ENCODE data around the gene SCAPER. TPM values are rescaled to one million over a fixed set of nuclear protein-coding genes. Genes with fewer than 3 reads are reported as not detected.

The SCAPER gene
- total RNA-seq, 2 experiments from 2014 or later: 20.4 to 29.5 TPM

DNA sequence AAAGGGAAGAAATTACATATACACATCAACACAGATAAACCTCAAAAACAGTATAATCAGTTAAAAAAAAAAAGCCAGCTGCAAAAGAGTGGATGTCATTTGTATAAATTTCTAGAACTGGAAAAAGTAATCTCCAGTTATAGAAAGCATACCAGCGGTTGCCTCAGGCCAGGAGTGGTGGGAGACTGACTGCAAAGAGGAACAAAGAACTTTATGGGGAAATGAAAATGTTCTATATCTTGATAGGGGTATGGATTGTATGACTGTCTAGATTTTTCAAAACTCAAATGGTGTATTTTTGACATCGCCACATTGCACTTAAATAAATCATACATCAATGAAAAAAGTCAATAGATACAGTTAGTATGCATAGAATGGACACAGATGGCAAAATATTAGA, 241.6 kb downstream of the SCAPER start:
- Mint-ChIP-seq H3K27ac (no peak overlapping the region), H3K9me3 (ENCODE audit: low read depth) (peaks cover 3% of the 10 kb centered on the region), H3K4me1 (no peaks in the 10 kb centered on the region), H3K36me3 (peaks cover 28% of the 10 kb centered on the region), H3K27me3 (no peaks in the 10 kb centered on the region), H3K4me3 (no peak overlapping the region)
- CTCF ChIA-PET: interaction anchor here (0.6 to 0.9 kb wide), 2 partner anchors 267 to 970 kb away, joined by 3 read pairs; no protein-coding TSS in a partner anchor
- DNase-seq (no peak), ATAC-seq (no peak)

DNA sequence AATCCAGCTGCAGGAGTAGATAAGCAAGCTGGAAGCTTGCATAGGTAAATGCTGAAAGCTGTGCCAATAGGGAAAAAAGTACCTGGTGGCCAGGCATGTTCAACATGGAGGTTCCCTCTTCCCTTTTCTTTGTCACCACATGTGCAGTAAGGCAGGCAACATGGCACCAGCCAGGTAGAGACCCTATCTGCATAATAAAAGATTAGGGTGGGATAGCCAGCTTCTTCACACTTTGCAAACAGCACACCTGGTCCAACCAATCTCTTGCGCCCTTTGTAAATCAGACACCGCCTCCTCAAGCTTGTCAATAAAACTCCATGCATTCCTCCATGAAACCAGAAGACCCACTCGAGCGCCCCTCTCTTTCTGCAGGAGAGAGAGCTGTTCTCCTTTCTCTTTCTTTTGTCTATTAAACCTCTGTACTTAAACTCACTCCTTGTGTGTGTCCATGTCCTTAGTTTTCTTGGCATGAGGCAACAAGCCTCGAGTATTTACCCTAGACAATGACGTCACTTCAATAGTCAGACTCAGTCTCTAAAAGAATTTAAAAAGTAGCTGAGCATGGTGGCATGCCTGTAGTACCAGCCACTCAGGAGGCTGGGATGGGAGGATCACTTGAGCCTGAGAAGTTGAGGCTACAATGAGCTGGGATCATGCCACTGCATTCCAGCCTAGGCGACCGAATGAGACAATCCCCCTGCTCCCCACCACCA, 256.3 kb downstream of the SCAPER start:
- H3K9me3 Mint-ChIP-seq (ENCODE audit: low read depth): peaks cover 17% of the 10 kb centered on the region
- peaks cover 32% of the 10 kb centered on the region for H3K36me3 Mint-ChIP-seq
- no peaks in the 10 kb centered on the region for H3K27me3 Mint-ChIP-seq
- DNase-seq (no peak), ATAC-seq (no peak)
- CTCF ChIA-PET: no interaction called here
- H3K4me3 Mint-ChIP-seq: no peak overlapping the region
- peaks cover 8% of the 10 kb centered on the region for H3K4me1 Mint-ChIP-seq
- H3K27ac Mint-ChIP-seq: no peak overlapping the region

DNA sequence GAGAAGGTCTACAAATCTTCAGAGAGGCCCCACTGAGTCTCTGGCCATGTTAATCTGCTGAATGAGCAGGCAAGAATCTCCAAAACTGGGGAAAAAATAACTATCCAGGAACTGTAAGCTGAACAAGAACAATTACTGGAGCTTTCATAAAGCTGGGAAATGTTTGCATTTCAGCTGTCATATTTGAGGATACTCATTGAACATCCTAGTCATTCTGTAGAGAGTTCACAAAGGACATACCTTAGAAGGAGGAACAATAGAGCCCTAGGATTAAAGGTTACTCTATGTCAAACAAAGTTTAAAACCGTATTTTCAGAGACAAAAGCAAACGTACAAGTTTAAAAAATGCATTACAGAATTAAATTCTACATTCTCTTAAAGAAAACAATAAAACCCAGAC, 257.5 kb downstream of the SCAPER start:
- H3K9me3 Mint-ChIP-seq (ENCODE audit: low read depth): peaks cover 5% of the 10 kb centered on the region
- no peak overlapping the region for H3K27ac Mint-ChIP-seq
- H3K27me3 Mint-ChIP-seq: no peaks in the 10 kb centered on the region
- H3K4me1 Mint-ChIP-seq: no peaks in the 10 kb centered on the region
- peaks cover 22% of the 10 kb centered on the region for H3K36me3 Mint-ChIP-seq
- DNase-seq (no peak), ATAC-seq (no peak)
- H3K4me3 Mint-ChIP-seq: no peak overlapping the region
- CTCF ChIA-PET: no interaction called here

DNA sequence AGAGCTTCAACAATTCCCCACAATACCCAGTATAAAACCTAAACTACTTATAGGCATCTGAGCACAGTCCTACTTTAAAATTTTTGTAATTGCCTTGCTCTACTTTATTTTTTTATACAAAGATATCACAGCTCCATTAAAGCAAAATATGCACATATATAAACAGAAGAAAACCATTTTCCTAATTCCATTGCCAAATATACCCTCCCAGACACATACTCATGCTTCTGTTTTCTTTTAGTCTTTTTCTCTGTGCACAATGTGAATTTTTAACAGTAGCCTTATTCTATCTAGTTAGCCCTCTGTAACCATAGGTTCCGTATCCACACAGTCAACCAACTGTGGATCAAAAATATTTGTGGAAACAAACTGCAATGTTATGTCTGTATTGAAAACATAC, 260.5 kb downstream of the SCAPER start:
- Mint-ChIP-seq H3K4me1 (no peaks in the 10 kb centered on the region), H3K27ac (no peak overlapping the region), H3K9me3 (ENCODE audit: low read depth) (peaks cover 5% of the 10 kb centered on the region), H3K36me3 (peaks cover 12% of the 10 kb centered on the region), H3K27me3 (no peaks in the 10 kb centered on the region), H3K4me3 (no peak overlapping the region)
- ATAC-seq: no peak
- DNase-seq: no peak
- CTCF ChIA-PET: interaction anchor here (0.6 to 1.1 kb wide), 2 partner anchors 30 to 343 kb away, joined by 3 to 4 read pairs; no protein-coding TSS in a partner anchor

GRCh38 chr15:76642671-76643070, 262.5 kb downstream of the SCAPER start:
- CTCF ChIA-PET: interaction anchor here (0.5 to 1.6 kb wide), 4 partner anchors 23 to 901 kb away, joined by 3 to 5 read pairs (median 4); no protein-coding TSS in a partner anchor
- H3K9me3 Mint-ChIP-seq (ENCODE audit: low read depth): no peaks in the 10 kb centered on the region
- no peak overlapping the region for H3K4me3 Mint-ChIP-seq
- DNase-seq (no peak), ATAC-seq (no peak)
- H3K27ac Mint-ChIP-seq: no peak overlapping the region
- H3K36me3 Mint-ChIP-seq: peaks cover 6% of the 10 kb centered on the region
- H3K27me3 Mint-ChIP-seq: no peaks in the 10 kb centered on the region
- no peaks in the 10 kb centered on the region for H3K4me1 Mint-ChIP-seq

DNA sequence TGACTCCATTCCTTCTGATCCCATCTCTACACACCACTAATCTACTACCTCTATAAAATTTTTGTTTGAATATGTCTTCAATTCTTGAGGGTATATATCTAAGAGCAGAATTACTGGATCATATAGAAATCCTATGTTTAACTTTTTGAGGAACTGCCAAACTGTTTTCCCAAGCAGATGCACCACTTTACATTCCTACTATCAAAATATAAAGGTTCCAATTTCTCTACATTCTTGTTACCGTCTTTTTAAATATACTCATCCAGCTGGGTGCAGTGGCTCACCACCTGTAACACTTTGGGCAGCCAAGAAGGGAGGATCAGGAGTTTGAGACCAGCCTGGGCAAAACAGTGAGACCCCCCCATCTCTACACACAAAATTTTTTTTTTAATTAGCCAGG, 268.0 kb downstream of the SCAPER start:
- Mint-ChIP-seq H3K36me3 (peaks cover 20% of the 10 kb centered on the region), H3K4me3 (no peak overlapping the region), H3K27me3 (no peaks in the 10 kb centered on the region), H3K27ac (no peak overlapping the region), H3K9me3 (ENCODE audit: low read depth) (peaks cover 2% of the 10 kb centered on the region), H3K4me1 (no peaks in the 10 kb centered on the region)
- CTCF ChIA-PET: no interaction called here
- ATAC-seq (no peak), DNase-seq (no peak)

GRCh38 chr15:76636059-76636458, 269.1 kb downstream of the SCAPER start:
- no peaks in the 10 kb centered on the region for H3K4me1 Mint-ChIP-seq
- ATAC-seq (no peak), DNase-seq (no peak)
- no peak overlapping the region for H3K4me3 Mint-ChIP-seq
- CTCF ChIA-PET: interaction anchor here (2.8 kb wide), 1 partner anchor 10 kb away, joined by 7 read pairs; no protein-coding TSS in a partner anchor
- H3K27ac Mint-ChIP-seq: no peak overlapping the region
- peaks cover 2% of the 10 kb centered on the region for H3K9me3 Mint-ChIP-seq (ENCODE audit: low read depth)
- H3K27me3 Mint-ChIP-seq: no peaks in the 10 kb centered on the region
- H3K36me3 Mint-ChIP-seq: peaks cover 20% of the 10 kb centered on the region

DNA sequence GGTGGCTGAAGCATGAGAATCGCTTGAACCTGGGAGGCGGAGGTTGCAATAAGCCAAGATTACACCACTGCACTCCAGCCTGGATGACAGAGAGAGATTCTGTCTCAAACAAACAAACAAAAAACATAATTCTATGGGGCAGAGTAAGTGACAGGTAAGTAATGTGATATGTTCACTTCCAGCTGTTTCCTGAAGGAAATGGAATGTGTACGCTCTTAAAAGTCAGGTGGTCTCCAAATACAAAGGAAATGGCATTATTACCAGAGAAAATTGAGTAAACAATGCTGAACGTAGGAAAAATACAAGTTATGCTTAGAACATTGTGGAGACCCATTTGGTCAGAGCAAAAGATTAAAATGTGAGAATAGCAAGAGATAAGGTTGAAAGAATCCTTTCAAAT, 278.5 kb downstream of the SCAPER start:
- Mint-ChIP-seq H3K27ac (no peak overlapping the region), H3K4me3 (no peak overlapping the region), H3K4me1 (no peaks in the 10 kb centered on the region), H3K36me3 (no peaks in the 10 kb centered on the region), H3K27me3 (no peaks in the 10 kb centered on the region), H3K9me3 (ENCODE audit: low read depth) (no peaks in the 10 kb centered on the region)
- CTCF ChIA-PET: interaction anchor here (2.4 kb wide), 1 partner anchor 9 kb away, joined by 7 read pairs; no protein-coding TSS in a partner anchor
- DNase-seq (no peak), ATAC-seq (no peak)

GRCh38 chr15:76625267-76625666, 279.9 kb downstream of the SCAPER start:
- ATAC-seq: no peak
- H3K4me3 Mint-ChIP-seq: no peak overlapping the region
- H3K9me3 Mint-ChIP-seq (ENCODE audit: low read depth): no peaks in the 10 kb centered on the region
- DNase-seq: no peak
- H3K36me3 Mint-ChIP-seq: no peaks in the 10 kb centered on the region
- H3K27ac Mint-ChIP-seq: no peak overlapping the region
- H3K4me1 Mint-ChIP-seq: no peaks in the 10 kb centered on the region
- no peaks in the 10 kb centered on the region for H3K27me3 Mint-ChIP-seq
- CTCF ChIA-PET: interaction anchor here (2.4 kb wide), 1 partner anchor 10 kb away, joined by 7 read pairs; no protein-coding TSS in a partner anchor

- H3K27me3 Mint-ChIP-seq: no peaks in the 10 kb centered on the region
- peaks cover 9% of the 10 kb centered on the region for H3K4me1 Mint-ChIP-seq
- ATAC-seq (no peak), DNase-seq (no peak)
- no peak overlapping the region for H3K27ac Mint-ChIP-seq
- peaks cover 42% of the 10 kb centered on the region for H3K36me3 Mint-ChIP-seq
- CTCF ChIA-PET: no interaction called here
- peaks cover 9% of the 10 kb centered on the region for H3K9me3 Mint-ChIP-seq (ENCODE audit: low read depth)
- no peak overlapping the region for H3K4me3 Mint-ChIP-seq
These were observed 290.4 kb downstream of the SCAPER start for GRCh38 chr15:76614725-76615124.

GRCh38 chr15:76588811-76589747, 316.1 kb downstream of the SCAPER start:
- Mint-ChIP-seq H3K4me1 (no peaks in the 10 kb centered on the region), H3K4me3 (no peak overlapping the region), H3K36me3 (peaks cover 5% of the 10 kb centered on the region), H3K9me3 (ENCODE audit: low read depth) (no peaks in the 10 kb centered on the region), H3K27ac (no peak overlapping the region), H3K27me3 (no peaks in the 10 kb centered on the region)
- no peak for ATAC-seq
- CTCF ChIA-PET: no interaction called here
- DNase-seq: no peak

GRCh38 chr15:76585576-76585897, 319.6 kb downstream of the SCAPER start:
- Mint-ChIP-seq H3K27me3 (no peaks in the 10 kb centered on the region), H3K4me1 (no peaks in the 10 kb centered on the region), H3K27ac (no peak overlapping the region), H3K36me3 (peaks cover 16% of the 10 kb centered on the region), H3K4me3 (no peak overlapping the region), H3K9me3 (ENCODE audit: low read depth) (peaks cover 14% of the 10 kb centered on the region)
- no peak for DNase-seq
- CTCF ChIA-PET: no interaction called here
- ATAC-seq: no peak

- no peaks in the 10 kb centered on the region for H3K4me1 Mint-ChIP-seq
- no peak for ATAC-seq
- CTCF ChIA-PET: no interaction called here
These were observed 320.1 kb downstream of the SCAPER start for GRCh38 chr15:76584868-76585575.

More at GRCh38 chr15:76584868-76585575, 320.1 kb downstream of the SCAPER start:
- DNase-seq: no peak
- H3K36me3 Mint-ChIP-seq: peaks cover 16% of the 10 kb centered on the region
- no peak overlapping the region for H3K4me3 Mint-ChIP-seq
- no peaks in the 10 kb centered on the region for H3K27me3 Mint-ChIP-seq
- peaks cover 15% of the 10 kb centered on the region for H3K9me3 Mint-ChIP-seq (ENCODE audit: low read depth)
- no peak overlapping the region for H3K27ac Mint-ChIP-seq

Measured in activated CD8-positive, alpha-beta memory T cell treated with anti-CD3 and anti-CD28 coated beads, Interleukin-2, amount 10 ng/mL, durations not matched to agents 7 days and 5 days (primary cell).